ENCODE measurements around the gene ADAMTS6.

Gene ADAMTS6

DNA sequence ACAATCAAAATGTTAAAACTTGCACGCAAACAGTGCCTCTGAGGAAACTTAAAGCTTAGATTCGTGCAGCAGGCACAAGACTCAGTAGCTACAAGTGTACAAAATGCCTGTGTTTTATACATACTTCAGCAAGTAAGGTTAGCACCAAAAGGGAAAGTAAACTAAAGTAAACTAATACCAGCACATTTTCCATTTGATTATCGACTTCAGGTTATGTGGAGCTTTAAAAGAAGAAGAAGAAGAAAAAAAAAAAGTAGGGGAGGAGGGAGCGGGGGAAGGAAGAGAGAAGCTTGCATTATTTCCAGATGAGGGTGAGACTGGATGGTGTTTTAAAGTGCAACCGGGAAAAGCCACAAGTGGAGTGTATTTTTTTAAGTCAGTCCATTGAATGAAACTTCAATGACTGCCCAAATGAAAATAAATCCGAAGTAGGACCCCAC lies 596 bp upstream of the ADAMTS6 start:
- TF ChIP-seq TAF1 (IDR thresholded peaks at IDR 0.05; ENCODE audit: borderline replicate concordance, insufficient read depth, low read length) = no peak
- TF ChIP-seq SIN3A (IDR thresholded peaks at IDR 0.05; ENCODE audit: borderline replicate concordance, insufficient read depth, low read length) = no peak
- no peak for TF ChIP-seq POLR2AphosphoS5 (IDR thresholded peaks at IDR 0.05; ENCODE audit: low read depth, low read length)
- TF ChIP-seq FOXP2 (optimal IDR thresholded peaks at IDR 0.05; ENCODE audit: borderline replicate concordance, extremely low read depth, extremely low read length, insufficient read depth) = no peak
- TF ChIP-seq, protein P1, sequence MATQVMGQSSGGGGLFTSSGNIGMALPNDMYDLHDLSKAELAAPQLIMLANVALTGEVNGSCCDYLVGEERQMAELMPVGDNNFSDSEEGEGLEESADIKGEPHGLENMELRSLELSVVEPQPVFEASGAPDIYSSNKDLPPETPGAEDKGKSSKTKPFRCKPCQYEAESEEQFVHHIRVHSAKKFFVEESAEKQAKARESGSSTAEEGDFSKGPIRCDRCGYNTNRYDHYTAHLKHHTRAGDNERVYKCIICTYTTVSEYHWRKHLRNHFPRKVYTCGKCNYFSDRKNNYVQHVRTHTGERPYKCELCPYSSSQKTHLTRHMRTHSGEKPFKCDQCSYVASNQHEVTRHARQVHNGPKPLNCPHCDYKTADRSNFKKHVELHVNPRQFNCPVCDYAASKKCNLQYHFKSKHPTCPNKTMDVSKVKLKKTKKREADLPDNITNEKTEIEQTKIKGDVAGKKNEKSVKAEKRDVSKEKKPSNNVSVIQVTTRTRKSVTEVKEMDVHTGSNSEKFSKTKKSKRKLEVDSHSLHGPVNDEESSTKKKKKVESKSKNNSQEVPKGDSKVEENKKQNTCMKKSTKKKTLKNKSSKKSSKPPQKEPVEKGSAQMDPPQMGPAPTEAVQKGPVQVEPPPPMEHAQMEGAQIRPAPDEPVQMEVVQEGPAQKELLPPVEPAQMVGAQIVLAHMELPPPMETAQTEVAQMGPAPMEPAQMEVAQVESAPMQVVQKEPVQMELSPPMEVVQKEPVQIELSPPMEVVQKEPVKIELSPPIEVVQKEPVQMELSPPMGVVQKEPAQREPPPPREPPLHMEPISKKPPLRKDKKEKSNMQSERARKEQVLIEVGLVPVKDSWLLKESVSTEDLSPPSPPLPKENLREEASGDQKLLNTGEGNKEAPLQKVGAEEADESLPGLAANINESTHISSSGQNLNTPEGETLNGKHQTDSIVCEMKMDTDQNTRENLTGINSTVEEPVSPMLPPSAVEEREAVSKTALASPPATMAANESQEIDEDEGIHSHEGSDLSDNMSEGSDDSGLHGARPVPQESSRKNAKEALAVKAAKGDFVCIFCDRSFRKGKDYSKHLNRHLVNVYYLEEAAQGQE (IDR thresholded peaks at IDR 0.05; ENCODE audit: insufficient read depth in 1 of 2, low read depth in 2 of 2, low read length in 2 of 2) = no peak

DNA sequence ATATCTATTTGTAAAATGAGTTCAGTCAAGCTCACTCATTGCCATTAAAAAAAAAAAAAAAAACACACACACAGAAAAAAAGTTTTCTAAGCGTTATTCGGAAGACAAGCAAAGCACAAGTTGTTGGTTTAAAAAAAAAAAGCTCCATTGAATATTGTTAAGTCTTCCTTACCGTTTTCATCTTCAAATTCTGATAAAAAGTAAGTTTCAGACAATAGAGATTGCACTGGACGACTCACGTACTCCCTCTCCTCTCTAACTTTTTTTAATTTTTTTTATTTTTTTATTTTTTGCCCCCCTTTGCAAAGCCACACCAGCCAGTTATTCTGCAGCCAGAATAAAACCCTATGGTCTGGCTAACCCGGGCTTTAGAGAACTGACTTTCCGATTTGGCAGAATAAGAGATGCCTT lies 544 bp downstream of the ADAMTS6 start:
- TF ChIP-seq, protein P1 (IDR thresholded peaks at IDR 0.05; ENCODE audit: insufficient read depth in 1 of 2, low read depth in 2 of 2, low read length in 2 of 2) = no peak
- TF ChIP-seq TAF1 (IDR thresholded peaks at IDR 0.05; ENCODE audit: borderline replicate concordance, insufficient read depth, low read length) (no peak), POLR2AphosphoS5 (IDR thresholded peaks at IDR 0.05; ENCODE audit: low read depth, low read length) (no peak), SIN3A (IDR thresholded peaks at IDR 0.05; ENCODE audit: borderline replicate concordance, insufficient read depth, low read length) (no peak), FOXP2 (optimal IDR thresholded peaks at IDR 0.05; ENCODE audit: borderline replicate concordance, extremely low read depth, extremely low read length, insufficient read depth) (no peak)

DNA sequence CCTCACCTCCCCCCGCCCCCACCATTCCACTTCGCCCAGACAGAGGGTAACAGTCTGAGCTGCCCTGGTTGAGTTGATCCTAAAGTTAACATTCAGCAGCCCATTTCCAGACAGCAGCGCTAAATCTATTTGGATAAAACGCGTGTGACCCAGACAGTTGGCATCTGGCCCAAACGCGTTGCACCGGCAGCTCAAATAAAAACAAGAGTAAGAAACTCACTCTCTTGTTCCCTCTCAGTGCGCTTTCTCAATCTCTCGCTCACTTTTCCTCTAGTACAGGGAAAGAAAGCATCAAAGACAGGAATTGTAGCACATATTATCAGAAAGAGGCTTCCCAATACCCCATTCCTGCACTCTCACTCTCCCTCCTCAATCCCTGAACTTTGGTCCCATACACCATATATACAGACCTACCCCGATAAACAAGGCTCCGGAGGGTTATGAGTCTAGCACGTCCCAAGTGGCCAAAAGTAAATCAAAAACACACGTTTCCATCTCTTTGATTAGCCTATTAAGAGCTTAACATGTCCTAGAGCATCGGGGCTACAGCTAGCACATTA lies 1.3 kb downstream of the ADAMTS6 start:
- TF ChIP-seq TAF1 (IDR thresholded peaks at IDR 0.05; ENCODE audit: borderline replicate concordance, insufficient read depth, low read length) = peak; percentile 26; the same call in 1 of the 2 replicates
- TF ChIP-seq POLR2AphosphoS5 (IDR thresholded peaks at IDR 0.05; ENCODE audit: low read depth, low read length) = peak; percentile 64
- no peak for TF ChIP-seq FOXP2 (optimal IDR thresholded peaks at IDR 0.05; ENCODE audit: borderline replicate concordance, extremely low read depth, extremely low read length, insufficient read depth)
- peak; percentile 77; the same call in 1 of the 2 replicates for TF ChIP-seq SIN3A (IDR thresholded peaks at IDR 0.05; ENCODE audit: borderline replicate concordance, insufficient read depth, low read length)
- TF ChIP-seq, protein P1 (IDR thresholded peaks at IDR 0.05; ENCODE audit: insufficient read depth in 1 of 2, low read depth in 2 of 2, low read length in 2 of 2) = peak in 1 of 2 experiments; percentile 38; a peak in 1 of 4 replicates

DNA sequence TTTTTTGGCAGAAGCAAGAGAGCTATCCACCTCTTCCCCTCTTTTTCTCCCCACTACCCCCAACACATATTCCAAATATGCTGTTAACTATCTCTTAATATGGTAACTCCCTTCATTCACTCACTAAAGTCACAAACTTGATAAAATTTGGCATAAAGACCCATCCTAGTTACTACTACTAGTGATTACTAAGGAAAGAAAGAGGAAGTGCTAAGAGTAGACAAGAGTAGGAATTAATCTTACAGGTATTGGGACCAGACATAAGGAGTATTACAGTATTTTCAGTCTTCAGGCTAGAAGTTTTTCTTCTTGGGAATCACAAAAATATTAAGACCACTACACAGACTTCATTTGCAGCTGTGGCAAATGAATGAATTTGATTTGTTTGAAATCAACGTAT lies 2.2 kb downstream of the ADAMTS6 start:
- TF ChIP-seq, protein P1 (IDR thresholded peaks at IDR 0.05; ENCODE audit: insufficient read depth in 1 of 2, low read depth in 2 of 2, low read length in 2 of 2) = no peak
- TF ChIP-seq TAF1 (IDR thresholded peaks at IDR 0.05; ENCODE audit: borderline replicate concordance, insufficient read depth, low read length) (no peak), POLR2AphosphoS5 (IDR thresholded peaks at IDR 0.05; ENCODE audit: low read depth, low read length) (no peak)

DNA sequence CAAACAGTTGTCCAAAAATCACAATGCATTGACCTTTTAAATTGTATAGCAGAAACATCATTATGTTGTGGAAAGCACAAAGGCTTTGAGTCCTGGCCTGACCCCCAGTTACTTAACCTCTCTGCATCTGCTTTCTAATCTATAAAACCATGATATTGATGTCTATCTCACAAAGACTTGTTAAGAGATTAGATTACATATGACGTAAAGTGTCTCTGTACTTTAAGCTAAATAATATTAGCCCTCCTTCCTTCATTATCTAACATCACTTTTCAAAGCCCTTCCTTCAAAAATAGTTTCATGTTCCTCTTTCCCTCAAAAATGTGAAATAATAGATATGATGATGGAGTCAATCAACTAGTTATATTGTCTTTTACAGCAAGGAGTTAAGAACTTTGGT lies 3.4 kb downstream of the ADAMTS6 start:
- TF ChIP-seq FOXP2 (optimal IDR thresholded peaks at IDR 0.05; ENCODE audit: borderline replicate concordance, extremely low read depth, extremely low read length, insufficient read depth) = no peak
- TF ChIP-seq TAF1 (IDR thresholded peaks at IDR 0.05; ENCODE audit: borderline replicate concordance, insufficient read depth, low read length) = no peak
- no peak for TF ChIP-seq SIN3A (IDR thresholded peaks at IDR 0.05; ENCODE audit: borderline replicate concordance, insufficient read depth, low read length)
- TF ChIP-seq, protein P1 (IDR thresholded peaks at IDR 0.05; ENCODE audit: insufficient read depth in 1 of 2, low read depth in 2 of 2, low read length in 2 of 2) = no peak
- TF ChIP-seq POLR2AphosphoS5 (IDR thresholded peaks at IDR 0.05; ENCODE audit: low read depth, low read length) = no peak
